GM06990 (cell line): ENCODE data around the gene EIF4H.

Experiments used
- DNase-seq: peaks from one replicate; pipeline ENCODE4 v3.0.0-alpha.2; 2011; ENCODE audit not compliant: insufficient read length; ENCODE audit errors: extremely low read depth
- H3K27me3 ChIP-seq: replicated peaks from 2 replicates; pipeline ENCODE4 v1.6.0; 2011; ENCODE audit warnings: low read length; ENCODE audit not compliant: control insufficient read depth, insufficient read depth
- H3K36me3 ChIP-seq: 2 replicates; pipeline ENCODE4 v1.5.1; 2011; ENCODE audit warnings: low read length; ENCODE audit not compliant: control insufficient read depth, insufficient read depth
- H3K4me3 ChIP-seq: replicated peaks from 2 replicates; pipeline ENCODE4 v1.5.1; 2011; ENCODE audit warnings: low read depth, mild to moderate bottlenecking, control low read depth, low read length
- TF ChIP-seq, protein P1 (sequence below): IDR thresholded peaks from 2 replicates; pipeline ENCODE4 v1.5.1; 2011; ENCODE audit warnings: low read length, control low read depth, mild to moderate bottlenecking, inconsistent platforms; ENCODE audit not compliant: insufficient read depth, poor library complexity, severe bottlenecking

Gene EIF4H

DNA sequence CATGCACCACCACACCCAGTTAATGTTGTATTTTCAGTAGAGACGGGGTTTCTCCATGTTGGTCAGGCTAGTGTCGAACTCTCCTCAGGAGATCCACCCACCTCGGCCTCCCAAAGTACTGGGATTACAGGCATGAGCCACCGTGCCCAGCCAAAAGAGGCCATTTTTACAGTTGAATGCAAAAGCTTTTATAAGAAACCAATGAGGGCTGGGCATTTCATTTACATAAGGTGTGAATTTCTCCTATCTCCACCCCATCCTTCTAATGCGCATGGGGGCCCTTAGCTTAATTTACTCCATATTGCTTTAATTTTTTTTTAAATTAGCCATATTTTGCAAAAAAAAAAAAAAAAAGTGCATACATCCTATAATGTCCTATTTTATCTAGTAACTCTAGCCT, 25.1 kb upstream of the EIF4H start:
- no peaks in the 10 kb centered on the region for H3K36me3 ChIP-seq
- DNase-seq, result no peak
- no peaks in the 10 kb centered on the region for H3K27me3 ChIP-seq
- TF ChIP-seq, protein P1, sequence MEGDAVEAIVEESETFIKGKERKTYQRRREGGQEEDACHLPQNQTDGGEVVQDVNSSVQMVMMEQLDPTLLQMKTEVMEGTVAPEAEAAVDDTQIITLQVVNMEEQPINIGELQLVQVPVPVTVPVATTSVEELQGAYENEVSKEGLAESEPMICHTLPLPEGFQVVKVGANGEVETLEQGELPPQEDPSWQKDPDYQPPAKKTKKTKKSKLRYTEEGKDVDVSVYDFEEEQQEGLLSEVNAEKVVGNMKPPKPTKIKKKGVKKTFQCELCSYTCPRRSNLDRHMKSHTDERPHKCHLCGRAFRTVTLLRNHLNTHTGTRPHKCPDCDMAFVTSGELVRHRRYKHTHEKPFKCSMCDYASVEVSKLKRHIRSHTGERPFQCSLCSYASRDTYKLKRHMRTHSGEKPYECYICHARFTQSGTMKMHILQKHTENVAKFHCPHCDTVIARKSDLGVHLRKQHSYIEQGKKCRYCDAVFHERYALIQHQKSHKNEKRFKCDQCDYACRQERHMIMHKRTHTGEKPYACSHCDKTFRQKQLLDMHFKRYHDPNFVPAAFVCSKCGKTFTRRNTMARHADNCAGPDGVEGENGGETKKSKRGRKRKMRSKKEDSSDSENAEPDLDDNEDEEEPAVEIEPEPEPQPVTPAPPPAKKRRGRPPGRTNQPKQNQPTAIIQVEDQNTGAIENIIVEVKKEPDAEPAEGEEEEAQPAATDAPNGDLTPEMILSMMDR, result no peak
- H3K4me3 ChIP-seq, result no peak overlapping the region

DNA sequence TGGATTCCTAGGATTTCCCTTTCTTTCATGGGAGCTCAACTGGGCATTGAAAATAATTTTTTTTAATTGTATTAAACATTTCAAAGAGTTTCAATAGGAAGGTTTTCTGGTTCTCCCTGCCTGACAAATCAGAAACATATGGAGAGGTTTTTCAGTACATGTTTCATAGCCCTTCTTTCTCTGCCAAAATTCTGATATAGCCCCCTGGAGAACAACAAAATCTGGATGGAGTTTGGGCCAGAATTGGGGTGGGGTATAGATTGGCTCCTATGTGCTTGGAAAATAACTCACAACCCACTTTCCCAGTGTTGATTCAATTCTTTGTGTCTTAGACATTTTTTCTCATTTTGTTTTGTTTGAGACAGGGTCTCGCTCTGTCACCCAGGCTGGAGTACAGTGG, 24.6 kb upstream of the EIF4H start:
- Histone ChIP-seq H3K4me3 (no peak overlapping the region), H3K27me3 (no peaks in the 10 kb centered on the region), H3K36me3 (no peaks in the 10 kb centered on the region)
- DNase-seq, result no peak
- TF ChIP-seq, protein P1, result no peak

- TF ChIP-seq, protein P1, result no peak
- DNase-seq, result no peak
- no peaks in the 10 kb centered on the region for H3K27me3 ChIP-seq
Observed at GRCh38 chr7:74153736-74154135, 20.4 kb upstream of the EIF4H start.

DNA sequence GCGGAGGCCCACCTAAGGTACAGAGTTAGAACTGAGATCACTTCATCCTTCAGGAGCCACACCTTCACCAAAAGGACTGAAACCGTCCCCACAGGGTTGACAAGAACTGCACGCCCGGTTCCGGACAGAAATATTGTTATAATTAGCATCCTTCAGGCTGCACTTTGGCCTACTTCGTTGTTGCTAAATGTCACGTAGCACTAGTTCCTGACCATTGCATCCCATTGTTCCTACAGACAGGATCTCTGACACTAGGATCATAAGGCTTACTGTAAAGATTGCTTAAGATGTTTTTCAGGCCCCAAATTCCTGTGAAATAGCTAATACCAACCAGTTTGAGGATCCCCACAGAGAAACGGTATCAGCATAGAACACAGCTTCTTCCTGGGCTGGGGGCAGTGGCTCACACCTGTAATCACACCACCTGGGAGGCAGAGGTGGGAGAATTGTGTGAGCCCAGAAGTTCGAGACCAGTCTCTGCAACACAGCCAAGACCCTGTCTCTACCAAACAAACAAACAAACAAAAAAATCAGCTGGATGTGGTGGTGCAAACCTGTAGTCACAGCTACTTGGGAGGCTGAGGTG, 18.3 kb upstream of the EIF4H start:
- Histone ChIP-seq H3K36me3 (no peaks in the 10 kb centered on the region), H3K4me3 (no peak overlapping the region), H3K27me3 (no peaks in the 10 kb centered on the region)
- TF ChIP-seq, protein P1, result no peak
- DNase-seq, result no peak

More at GRCh38 chr7:74153736-74154135, 20.4 kb upstream of the EIF4H start:
- Histone ChIP-seq H3K36me3 (no peaks in the 10 kb centered on the region), H3K4me3 (no peak overlapping the region)

DNA sequence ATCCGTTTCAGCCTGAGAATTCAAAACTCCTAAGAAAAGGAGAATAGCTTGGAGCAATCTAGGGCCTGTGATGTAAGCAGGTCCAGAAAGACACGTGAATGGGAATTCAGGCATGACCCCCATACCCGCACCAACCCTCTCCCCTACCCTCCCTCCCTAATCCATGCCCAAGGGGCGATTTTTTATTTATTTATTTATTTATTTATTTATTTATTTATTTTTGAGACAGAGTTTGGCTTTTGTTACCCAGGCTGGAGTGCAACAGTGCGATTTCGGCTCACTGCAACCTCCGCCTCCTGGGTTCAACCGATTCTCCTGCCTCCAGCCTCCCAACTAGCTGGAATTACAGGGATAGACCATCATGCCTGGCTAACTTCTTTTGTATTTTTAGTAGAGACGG, 16.6 kb upstream of the EIF4H start:
- Histone ChIP-seq H3K36me3 (no peaks in the 10 kb centered on the region), H3K27me3 (no peaks in the 10 kb centered on the region), H3K4me3 (no peak overlapping the region)
- TF ChIP-seq, protein P1, result no peak
- DNase-seq, result no peak

DNA sequence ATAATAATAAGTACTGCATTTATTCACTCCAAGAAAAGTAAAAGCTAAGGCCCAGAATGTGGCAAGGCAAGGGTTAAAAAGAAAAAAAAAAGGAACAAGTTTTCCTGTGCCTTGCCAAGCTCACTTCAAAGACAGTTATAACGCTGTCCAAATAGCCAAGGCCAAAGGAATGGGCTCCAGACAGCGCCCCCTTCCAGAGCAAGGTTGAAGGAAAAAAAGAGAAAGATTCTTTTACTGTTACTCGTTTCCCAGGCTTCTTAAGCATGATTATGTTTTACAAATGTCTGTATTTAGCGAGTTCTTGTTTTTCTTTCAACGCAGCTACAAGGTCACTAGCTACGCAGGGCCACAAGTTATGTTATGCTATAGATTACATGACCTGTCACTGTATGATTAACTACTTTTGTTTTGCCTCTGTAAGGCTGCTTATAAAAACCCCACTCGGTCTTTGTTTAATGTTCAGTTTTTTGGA, 9.1 kb upstream of the EIF4H start:
- no peak for DNase-seq
- H3K27me3 ChIP-seq, result no peaks in the 10 kb centered on the region
- H3K36me3 ChIP-seq, result no peaks in the 10 kb centered on the region
- TF ChIP-seq, protein P1, result peak; percentile 7
- no peak overlapping the region for H3K4me3 ChIP-seq
